Mammary epithelial cell (primary cell): ENCODE data around the gene PRMT7.

ENCODE experiments used
- EZH2 ChIP-seq: IDR thresholded peaks from 2 replicates; pipeline ENCODE4 v1.6.1; 2012; ENCODE audit warnings: low read length, inconsistent platforms, borderline replicate concordance
- TF ChIP-seq, protein P1 (sequence below), 2 donors: IDR thresholded peaks in 1 of 2; conservative IDR thresholded peaks in 1 of 2; 2 replicates each; pipeline ENCODE4 v1.5.1; 2011 to 2012; ENCODE audit warnings: inconsistent platforms in 2 of 2, low read length in 2 of 2, mild to moderate bottlenecking in 2 of 2, control low read depth in 1 of 2, low read depth in 1 of 2; ENCODE audit not compliant: insufficient read depth in 1 of 2; ENCODE audit errors: extremely low read depth in 1 of 2

DNA sequence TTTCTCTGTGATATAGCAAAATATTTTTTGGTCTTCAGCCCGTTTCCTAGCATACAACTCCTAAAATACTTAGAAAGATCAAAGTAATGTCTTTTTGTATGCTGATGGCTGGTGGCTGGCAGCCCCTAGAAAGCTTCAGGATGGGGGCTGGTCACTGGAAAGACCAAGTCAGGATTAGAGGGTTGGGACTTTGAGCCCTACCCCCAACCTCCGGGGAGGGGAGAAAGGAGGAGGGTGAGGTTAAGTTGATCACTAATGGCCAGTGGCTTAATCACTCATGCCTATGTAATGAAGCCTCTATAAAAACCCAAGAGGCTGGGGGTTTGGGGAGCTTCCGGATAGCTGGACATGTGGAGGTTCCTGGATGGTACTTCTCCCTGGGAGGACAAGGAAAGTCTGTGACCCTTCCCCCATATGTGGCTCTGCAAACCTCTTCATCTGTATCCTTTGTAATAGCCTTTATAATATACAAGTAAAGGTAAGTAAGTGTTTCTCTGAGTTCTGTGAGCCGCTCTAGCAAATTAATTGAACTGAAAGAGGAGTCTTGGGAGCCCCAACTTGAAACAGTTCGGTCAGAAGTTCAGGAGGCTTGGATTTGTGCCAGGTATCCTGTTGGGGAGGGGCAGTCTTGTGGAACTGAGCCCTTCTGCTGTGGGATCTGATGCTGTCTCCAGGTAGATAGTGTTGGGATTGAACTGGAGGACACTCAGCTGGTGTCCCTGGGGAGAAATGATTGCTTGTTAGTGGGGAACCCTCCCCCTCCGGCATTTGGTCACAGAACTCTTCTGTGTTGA, 43.0 kb upstream of the PRMT7 start:
- no peak for TF ChIP-seq EZH2
- TF ChIP-seq, protein P1, sequence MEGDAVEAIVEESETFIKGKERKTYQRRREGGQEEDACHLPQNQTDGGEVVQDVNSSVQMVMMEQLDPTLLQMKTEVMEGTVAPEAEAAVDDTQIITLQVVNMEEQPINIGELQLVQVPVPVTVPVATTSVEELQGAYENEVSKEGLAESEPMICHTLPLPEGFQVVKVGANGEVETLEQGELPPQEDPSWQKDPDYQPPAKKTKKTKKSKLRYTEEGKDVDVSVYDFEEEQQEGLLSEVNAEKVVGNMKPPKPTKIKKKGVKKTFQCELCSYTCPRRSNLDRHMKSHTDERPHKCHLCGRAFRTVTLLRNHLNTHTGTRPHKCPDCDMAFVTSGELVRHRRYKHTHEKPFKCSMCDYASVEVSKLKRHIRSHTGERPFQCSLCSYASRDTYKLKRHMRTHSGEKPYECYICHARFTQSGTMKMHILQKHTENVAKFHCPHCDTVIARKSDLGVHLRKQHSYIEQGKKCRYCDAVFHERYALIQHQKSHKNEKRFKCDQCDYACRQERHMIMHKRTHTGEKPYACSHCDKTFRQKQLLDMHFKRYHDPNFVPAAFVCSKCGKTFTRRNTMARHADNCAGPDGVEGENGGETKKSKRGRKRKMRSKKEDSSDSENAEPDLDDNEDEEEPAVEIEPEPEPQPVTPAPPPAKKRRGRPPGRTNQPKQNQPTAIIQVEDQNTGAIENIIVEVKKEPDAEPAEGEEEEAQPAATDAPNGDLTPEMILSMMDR (conservative IDR thresholded peaks at IDR 0.05 in 1 of 2, IDR thresholded peaks at IDR 0.05 in 1 of 2; ENCODE audit: extremely low read depth in 1 of 2, insufficient read depth in 1 of 2, low read depth in 1 of 2, low read length in 2 of 2) = no peak
